GM19463 (cell line): Measurements from ENCODE around the gene IL16.
"Not testable (repeated sequence)": the region's sequence is repeated elsewhere in the genome, so short reads cannot be mapped to it uniquely, and the experiment has no call there.

ENCODE experiments used
- ATAC-seq: cut with Tn5 transposase; IDR thresholded peaks from one replicate; pipeline ENCODE4 v1.9.1; 2021; ENCODE audit warnings: mild to moderate bottlenecking, moderate library complexity; ENCODE audit not compliant: unreplicated experiment

IL16 gene

GRCh38 chr15:81199031-81199779 lies 2.5 kb downstream of the IL16 start:
- ATAC-seq, result no peak

GRCh38 chr15:81206018-81206417 lies 9.3 kb downstream of the IL16 start:
- ATAC-seq, result no peak

- ATAC-seq, result not testable (repeated sequence)
Observed at GRCh38 chr15:81207987-81208386, 11.3 kb downstream of the IL16 start.

- no peak for ATAC-seq
Observed at GRCh38 chr15:81209635-81210034, 13.0 kb downstream of the IL16 start.

- no peak for ATAC-seq
Observed at GRCh38 chr15:81211376-81211775, 14.7 kb downstream of the IL16 start.

- ATAC-seq, result no peak
Observed at GRCh38 chr15:81213982-81214381, 17.3 kb downstream of the IL16 start.

DNA sequence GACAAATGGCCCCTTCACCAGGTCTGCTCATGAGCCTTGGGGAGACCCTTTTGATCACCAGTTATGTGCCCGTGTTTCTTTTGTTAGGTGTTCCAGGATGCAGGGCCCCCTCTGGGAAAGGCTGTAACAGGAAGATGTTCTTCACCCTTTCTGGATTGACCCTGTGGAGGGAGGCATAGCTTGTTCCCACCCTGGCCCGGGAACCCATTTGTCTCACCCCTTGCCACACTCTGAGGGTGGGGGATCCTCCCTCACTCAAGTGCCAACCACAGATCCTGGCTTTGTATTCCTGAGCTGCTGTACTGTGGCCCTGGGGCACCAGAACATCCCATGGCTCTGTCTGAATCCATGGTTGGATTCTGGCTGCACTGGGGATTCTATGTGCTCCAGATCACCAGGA lies 18.9 kb downstream of the IL16 start:
- ATAC-seq, result no peak

DNA sequence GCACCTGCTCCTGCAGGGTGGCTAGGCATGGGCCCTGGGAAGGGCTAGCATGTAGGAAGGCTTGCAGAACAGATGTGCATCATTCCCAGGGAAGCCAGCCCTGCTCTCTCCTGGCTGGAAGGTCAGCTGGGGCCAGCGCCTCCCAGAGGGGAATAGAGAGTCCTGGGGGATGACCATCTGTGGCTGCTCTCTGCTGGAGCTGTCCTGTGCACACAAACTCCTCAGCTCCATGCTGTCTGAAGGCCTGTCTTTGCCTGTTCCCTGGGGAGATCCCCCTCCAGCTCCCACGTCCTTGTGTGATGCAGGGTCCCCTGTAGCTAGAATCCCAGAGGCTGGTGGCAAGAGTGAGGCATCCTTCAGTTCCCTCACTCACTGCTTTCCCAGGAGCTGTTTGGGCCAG lies 19.3 kb downstream of the IL16 start:
- ATAC-seq, result no peak

DNA sequence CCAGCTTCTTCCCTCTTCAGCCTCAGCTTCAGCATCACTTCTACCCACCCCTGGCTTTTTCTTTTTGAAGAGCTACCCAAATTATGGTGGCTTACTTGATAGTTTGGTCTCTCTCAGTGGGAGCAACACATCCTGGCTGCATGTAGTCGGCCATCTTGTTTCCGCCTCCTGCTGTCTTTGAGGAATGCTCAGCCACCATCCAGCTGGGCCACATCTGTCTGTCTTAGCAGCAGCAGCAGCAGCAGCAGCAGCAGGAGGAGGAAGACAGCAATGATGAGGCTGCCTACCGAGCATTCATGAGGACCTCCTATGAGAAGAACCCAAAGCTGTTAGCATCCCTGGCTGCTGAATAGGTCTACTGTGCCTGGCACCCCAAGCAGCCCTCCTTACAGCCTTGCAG lies 19.7 kb downstream of the IL16 start:
- no peak for ATAC-seq

GRCh38 chr15:81221449-81221848 lies 24.8 kb downstream of the IL16 start:
- ATAC-seq, result no peak

DNA sequence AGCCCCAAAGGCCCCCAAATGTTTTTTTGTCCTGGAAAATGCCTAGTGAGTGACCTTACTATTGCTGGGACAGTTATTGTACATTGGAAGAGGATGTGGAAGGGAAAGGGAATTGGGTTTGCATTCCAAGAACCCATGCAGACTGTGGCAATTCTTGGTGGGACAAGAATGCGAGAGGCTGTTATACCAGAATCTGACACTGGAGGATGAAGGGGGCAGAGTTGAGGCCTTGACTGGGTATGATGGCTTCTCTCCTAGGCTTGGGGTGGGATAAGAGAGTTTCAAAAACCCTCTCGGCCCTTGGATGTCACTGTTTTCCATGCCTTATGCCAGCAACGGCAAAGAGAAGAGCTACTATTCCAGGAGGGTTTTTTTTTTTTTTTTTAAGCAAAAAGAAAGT lies 25.3 kb downstream of the IL16 start:
- no peak for ATAC-seq

DNA sequence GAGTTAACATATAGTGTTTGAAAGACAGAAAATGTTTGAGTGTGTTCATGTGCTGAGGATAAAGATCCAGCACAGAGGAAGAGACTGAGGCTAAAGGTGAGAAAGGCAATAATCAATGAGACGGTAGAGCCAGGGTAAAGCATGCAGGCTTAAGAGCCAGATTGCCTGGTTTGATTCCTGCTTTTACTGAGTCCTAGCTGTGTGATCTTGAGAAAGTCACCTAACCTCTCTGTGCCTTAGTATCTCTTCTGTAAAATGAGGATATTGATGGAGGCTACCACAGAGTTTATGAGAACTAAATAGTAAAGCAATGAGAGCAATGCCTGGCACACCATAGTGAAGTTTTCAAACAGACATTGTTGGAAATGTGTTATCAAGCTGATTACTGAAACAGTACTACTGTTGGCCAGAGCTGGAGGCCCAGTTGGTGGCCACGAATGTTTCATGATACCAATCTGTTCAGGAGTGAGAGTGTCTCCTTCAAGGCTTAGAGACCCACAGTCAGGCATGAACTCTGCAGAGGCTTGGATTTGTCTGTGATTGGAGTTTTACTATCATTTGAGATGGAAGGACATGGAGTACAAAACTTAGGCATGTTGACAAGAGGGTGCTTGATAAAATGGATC lies 26.8 kb downstream of the IL16 start:
- no peak for ATAC-seq

- no peak for ATAC-seq
Observed at GRCh38 chr15:81224232-81224631, 27.6 kb downstream of the IL16 start.

DNA sequence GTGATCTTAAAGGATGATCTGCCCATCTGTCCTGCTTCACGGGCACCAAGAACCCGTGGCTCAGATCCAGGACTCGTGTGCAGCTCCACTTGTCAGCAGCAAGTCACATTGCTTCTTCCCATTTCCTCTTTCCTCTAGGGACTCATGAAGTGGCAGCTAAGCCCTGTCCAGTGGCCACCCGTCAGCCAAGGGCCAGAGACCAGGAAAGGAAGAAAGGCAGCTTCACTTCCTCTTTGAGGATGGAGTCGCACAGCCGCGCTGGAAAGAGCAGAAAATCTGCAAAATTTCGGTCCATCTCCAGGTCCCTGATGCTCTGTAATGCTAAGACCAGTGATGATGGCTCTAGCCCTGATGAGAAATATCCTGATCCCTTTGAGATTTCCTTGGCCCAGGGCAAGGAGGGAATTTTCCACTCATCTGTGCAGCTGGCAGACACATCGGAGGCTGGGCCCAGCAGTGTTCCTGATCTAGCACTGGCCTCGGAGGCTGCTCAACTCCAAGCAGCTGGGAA lies 28.5 kb downstream of the IL16 start:
- ATAC-seq, result no peak

- no peak for ATAC-seq
Observed at GRCh38 chr15:81227716-81228115, 31.0 kb downstream of the IL16 start.

- ATAC-seq, result no peak
Observed at GRCh38 chr15:81229586-81229985, 32.9 kb downstream of the IL16 start.

DNA sequence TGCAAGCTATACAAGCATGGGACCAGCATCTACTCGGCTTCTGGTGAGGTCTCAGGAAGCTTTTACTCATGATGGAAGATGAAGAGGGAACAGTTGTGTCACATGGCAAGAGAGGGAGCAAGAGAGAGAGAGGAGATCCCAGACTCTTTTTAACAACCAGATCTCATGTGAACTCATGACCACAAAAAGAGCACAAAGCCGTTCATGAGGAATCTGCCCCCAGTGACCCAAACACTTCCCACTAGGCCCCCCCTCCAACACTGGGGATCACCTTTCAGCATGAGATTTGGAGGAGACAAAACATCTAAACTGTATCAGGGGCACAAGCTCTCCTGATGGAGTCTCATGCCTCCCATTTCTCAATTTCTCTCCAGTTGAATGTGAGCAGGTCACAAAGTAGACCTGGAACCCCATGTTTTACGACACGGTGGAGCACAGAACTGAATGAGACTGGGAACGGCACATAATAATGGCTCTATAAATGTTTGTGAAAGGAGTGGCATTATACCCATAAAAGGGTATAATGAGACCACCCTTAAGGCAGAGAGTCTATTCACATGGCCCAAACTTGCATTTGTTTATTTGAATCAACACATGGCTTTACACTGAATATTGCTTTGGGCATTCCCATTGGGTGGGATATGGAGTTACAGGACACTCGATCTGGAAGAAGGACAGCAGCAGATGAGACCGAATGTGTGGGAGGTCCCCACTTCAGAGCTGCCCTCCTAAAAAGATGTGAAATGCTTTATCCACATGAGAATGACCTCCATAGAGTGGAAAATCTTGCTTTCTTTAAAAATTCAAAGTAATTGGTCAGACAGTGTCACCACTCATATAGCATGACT lies 38.8 kb downstream of the IL16 start:
- no peak for ATAC-seq

GRCh38 chr15:81239190-81239589 lies 42.5 kb downstream of the IL16 start:
- no peak for ATAC-seq

- no peak for ATAC-seq
Observed at GRCh38 chr15:81242778-81243177, 46.1 kb downstream of the IL16 start.

- no peak for ATAC-seq
Observed at GRCh38 chr15:81244306-81244705, 47.6 kb downstream of the IL16 start.

- ATAC-seq, result no peak
Observed at GRCh38 chr15:81253846-81254245, 57.2 kb downstream of the IL16 start.
